Eye (tissue), 1 donor: ENCODE results near the gene PSME2.
"Not testable (repeated sequence)": the region's sequence is repeated elsewhere in the genome, so short reads cannot be mapped to it uniquely, and the experiment has no call there.

Experiments
- DNase-seq: peaks from one replicate; pipeline ENCODE4 v3.0.0-alpha.2; 2015

The PSME2 gene

DNA sequence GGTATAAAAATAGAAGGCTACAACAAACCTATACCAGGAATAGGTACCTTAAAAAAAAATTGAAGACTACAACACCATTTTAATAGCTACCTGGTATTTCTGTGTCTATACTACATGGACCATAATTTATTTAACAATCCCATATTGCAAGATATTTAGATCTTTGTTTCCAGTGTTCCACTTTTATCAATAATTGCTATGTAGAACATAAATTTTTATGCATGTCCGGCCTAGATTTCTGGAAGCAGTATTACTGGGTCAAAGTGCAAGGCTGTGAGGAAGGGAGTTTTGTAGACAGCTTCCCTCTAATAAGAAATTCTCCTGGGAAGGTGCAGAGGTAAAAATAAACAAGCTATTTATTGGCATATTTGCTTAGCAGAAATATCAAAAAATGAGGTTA, 35.9 kb downstream of the PSME2 start:
- DNase-seq: no peak

DNA sequence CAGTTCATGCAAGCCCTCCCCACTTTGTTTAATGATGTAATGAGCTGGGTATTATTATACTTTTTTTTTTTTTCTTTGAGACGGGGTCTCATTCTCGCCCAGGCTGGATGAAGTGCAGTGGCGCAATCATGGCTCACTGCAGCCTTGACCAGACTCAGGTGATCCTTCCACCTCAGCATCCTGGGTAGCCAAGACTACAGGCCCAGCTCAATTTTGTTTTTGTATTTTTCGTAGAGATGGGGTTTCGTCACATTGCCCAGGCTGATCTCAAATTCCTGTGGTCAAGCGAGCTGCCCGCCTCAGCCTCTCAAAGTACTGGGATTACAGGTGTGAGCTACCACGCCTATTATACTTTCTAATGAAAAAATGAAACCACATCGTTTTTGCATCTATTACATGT, 36.4 kb downstream of the PSME2 start:
- DNase-seq: no peak

DNA sequence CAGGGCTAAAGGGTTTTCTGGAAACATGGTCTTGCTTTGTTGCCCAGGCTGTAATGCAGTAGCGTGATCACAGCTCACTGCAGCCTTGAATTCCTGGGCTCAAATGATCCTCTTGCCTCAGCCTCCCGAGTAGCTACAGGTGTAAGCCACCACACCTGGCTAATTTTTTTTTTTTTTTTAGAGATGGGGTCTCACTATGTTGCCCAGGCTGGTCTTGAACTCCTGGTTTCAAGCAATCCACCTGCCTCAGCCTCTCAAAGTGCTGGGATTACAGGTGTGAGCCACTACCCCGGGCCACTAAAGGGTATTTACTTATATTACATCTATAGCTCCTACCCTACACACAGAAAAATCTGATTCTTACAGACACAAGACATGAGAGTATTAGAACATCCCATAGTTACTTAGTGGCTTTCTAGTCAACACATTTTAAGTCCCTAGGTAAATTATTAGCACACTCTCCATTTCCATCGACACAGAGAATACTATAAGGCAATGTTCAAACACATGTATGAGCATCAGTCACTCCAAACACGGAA, 38.0 kb downstream of the PSME2 start:
- DNase-seq: no peak

DNA sequence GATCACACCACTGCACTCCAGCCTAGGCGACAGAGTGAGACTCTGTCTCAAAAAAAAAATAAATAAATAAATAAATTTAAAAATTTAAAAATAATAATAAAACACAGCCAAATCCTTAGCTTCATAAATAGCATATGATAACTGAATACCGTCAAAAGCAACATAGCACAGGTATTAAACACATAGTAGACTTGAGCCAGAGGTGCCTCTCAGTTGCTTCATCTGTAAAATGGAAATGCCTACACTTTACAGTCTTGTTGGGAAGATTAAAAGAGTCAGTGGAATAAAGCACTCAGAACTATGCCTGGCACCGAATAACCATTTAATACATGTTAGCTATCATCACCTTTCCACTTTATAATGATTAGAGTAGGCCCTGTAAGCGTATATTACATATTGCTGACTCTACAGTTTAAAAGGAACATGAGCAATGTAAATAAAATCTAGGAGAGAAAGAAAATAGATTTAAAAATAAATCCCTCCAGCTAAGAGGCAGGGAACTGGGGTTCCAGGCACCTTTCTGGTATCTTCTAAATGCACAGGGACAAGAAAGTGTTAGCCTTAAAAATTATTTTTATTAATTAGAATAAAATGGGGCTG, 39.6 kb downstream of the PSME2 start:
- DNase-seq: no peak

DNA sequence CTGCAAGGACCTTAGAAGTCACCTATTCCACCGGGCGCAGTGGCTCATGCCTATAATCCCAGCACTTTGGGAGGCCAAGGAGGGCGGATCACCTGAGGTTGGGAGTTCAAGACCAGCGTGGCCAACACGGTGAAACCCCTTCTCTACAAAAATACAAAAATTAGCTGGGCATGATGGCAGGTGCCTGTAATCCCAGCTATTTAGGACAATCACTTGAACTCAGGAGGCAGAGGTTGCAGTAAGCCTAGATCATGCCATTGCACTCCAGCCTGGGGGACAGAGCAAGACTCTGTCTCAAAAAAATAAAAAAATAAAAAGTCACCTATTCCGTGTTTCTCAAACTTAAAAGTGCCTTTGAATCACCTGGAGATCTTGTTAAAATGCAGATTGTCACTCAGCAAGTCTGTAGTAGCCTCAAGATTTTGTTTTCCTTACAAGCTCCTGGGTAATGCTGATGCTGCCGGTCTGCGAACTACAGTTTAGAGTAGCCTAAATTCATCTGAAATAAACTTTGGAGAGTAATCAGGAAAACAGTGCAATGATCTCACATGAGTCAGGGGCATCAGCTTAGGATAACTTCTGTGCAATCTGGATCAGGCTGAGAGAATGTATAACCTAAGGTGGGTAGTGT, 40.7 kb downstream of the PSME2 start:
- DNase-seq: not testable (repeated sequence)

DNA sequence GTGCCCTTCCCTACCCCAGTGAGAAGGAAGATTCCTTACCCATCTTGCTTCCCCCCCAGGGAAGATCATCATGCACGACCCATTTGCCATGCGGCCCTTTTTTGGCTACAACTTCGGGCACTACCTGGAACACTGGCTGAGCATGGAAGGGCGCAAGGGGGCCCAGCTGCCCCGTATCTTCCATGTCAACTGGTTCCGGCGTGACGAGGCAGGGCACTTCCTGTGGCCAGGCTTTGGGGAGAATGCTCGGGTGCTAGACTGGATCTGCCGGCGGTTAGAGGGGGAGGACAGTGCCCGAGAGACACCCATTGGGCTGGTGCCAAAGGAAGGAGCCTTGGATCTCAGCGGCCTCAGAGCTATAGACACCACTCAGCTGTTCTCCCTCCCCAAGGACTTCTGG, 43.0 kb downstream of the PSME2 start:
- DNase-seq: no peak

DNA sequence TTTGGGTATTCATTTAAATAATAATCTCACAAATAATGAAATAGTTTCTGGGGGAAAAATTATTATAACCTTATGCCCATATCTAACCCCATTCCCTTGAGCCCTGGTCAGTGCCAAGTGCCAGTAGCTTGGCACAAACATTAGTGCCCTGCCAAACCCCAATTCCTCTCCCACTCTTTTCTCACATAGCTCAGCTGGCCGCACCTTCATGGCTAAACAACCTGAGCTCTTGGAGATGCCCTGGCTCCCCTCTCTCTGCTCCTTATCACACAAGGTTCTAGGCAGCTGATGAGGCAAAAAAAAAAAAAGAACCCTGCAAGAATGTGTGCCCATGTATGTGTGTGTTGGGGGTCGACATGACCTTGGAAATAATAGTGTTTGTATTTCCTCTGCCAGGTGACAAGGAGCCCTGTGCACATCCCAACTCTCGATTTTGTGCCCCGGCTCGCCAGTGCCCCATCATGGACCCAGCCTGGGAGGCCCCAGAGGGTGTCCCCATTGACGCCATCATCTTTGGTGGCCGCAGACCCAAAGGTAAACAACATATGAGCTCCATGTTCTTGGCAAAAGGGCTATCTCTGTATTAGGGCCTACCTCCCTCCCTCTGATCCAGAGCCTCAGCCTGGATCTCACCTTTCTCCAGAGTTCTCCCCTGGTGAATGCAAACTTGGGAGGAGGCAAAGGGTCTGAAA, 43.9 kb downstream of the PSME2 start:
- no peak for DNase-seq

DNA sequence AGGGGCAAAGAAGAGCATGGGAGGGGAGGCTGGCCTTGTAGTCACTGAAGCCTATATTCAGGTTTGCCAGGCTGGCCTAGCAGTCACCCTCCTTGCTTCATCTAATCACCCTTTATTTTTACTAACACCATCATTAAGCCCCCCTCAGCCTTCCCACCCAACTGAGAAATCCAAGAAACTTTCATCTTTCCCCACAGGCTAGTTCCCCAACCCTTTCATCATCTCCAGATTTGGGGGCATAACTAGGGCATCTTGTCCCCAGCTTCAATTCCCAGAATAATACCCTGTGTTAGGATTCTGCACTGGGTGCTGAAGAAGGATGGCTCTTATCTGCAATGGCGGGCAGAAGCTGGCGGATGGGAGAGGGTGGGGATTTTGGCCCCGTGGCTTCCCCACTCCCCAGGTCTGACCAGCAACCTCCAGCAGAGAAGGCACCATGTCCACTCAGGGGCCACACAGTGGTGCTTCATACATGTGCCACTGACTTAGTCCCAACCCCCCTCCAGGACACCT, 45.4 kb downstream of the PSME2 start:
- no peak for DNase-seq

DNA sequence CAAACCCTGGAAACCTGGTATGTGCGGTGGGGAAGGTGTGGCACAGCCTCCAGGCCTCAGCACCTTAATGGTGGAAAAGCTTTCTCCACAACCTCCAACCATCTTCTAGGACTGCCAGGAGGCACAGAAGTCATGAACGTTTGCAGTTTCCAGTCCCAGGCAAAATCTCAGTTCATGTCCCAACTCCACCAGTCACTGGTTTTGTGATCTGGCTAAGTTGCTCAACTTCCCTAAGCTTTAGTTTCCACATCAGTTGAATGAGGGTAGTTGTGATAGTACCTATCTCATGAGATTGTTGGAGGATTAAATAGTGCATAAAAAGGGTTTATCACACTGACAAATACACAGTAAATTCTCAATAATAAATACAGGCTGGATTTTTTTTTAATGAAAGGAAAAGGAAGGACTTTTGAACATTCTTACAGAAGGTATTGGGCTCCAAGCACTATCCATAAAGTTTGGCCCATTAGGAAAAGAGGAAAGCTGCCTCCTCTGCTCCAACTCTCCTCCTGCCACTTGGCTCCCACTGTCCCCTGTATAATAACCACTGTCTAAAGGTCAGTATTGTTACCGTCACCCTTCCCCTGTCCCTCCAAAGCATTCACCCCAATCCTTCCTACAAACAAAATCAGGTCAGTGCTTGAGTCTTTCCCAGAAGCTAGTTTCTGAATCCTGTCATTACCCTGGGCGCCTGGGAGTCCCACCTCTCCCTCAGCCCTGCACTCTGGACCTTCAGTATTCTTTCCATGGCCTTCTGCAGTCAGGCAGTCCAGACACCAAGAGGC, 46.0 kb downstream of the PSME2 start:
- DNase-seq: no peak

DNA sequence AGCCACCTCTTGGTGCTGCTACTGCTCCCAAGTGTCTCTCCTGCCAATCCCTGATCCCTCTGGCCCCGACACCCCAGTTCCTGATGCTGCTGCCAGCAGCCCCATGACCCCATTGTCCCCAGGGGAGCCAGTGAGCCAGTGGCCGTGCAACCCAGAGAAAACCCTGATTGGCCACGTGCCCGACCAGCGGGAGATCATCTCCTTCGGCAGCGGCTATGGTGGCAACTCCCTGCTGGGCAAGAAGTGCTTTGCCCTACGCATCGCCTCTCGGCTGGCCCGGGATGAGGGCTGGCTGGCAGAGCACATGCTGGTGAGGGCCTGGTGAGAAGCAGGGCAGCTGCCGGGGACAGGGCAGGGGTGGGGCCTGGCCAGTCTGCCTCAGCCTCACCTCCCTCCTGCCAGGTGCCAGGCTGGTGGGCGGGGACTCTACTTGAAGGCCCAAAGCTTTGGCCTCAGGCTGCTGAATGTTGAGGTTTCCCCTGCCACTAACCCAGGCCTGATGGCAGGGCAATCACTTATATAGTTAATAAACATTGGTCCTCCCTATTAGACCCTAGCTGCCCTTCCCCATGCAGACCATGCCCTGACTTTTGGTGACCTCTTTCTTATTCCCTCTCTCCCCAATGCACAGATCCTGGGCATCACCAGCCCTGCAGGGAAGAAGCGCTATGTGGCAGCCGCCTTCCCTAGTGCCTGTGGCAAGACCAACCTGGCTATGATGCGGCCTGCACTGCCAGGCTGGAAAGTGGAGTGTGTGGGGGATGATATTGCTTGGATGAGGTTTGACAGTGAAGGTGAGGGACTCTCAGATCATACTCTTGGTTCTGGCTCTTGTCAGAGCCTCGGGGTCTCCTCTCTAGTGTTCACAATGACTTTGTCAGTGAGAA, 47.2 kb downstream of the PSME2 start:
- no peak for DNase-seq

DNA sequence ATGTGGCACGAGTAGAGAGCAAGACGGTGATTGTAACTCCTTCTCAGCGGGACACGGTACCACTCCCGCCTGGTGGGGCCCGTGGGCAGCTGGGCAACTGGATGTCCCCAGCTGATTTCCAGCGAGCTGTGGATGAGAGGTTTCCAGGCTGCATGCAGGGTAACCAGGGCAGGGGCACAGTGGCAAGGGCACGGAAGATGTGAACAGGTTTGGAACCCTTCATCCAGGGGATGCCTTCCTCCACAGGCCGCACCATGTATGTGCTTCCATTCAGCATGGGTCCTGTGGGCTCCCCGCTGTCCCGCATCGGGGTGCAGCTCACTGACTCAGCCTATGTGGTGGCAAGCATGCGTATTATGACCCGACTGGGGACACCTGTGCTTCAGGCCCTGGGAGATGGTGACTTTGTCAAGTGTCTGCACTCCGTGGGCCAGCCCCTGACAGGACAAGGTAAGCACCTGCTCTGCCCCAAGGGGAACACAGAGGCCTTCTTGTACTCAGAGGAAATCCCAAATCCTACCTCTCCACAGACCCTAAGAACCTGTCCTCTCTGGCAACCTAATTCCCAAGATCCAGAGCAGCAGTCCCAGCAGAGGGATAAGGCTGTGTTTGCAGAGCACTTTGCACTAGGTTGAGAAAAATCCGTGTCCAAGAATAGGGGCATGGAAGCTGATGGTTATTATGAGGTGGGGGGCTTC, 48.0 kb downstream of the PSME2 start:
- DNase-seq: no peak

DNA sequence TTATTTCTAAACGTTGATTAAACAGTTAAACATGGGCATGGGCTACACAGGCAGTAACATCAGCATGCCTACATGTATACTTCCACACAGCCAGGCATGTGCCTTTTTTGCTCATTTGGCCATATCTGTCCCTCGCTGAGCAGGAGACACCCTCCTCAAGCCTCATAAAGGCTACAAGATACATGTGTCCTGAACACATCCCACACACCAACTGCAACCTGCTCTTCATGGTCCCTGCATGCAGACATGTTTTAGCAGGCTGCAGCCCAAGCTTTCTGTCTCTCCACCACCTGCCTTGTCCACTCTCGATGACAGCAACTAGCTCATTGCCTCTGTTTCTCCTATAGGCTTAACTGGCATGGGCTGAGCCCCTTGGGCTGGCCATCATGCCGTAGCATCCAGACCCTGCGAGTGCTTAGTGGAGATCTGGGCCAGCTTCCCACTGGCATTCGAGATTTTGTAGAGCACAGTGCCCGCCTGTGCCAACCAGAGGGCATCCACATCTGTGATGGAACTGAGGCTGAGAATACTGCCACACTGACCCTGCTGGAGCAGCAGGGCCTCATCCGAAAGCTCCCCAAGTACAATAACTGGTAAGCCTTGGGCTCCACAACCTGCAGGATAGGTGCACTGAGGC, 49.7 kb downstream of the PSME2 start:
- DNase-seq: no peak

DNA sequence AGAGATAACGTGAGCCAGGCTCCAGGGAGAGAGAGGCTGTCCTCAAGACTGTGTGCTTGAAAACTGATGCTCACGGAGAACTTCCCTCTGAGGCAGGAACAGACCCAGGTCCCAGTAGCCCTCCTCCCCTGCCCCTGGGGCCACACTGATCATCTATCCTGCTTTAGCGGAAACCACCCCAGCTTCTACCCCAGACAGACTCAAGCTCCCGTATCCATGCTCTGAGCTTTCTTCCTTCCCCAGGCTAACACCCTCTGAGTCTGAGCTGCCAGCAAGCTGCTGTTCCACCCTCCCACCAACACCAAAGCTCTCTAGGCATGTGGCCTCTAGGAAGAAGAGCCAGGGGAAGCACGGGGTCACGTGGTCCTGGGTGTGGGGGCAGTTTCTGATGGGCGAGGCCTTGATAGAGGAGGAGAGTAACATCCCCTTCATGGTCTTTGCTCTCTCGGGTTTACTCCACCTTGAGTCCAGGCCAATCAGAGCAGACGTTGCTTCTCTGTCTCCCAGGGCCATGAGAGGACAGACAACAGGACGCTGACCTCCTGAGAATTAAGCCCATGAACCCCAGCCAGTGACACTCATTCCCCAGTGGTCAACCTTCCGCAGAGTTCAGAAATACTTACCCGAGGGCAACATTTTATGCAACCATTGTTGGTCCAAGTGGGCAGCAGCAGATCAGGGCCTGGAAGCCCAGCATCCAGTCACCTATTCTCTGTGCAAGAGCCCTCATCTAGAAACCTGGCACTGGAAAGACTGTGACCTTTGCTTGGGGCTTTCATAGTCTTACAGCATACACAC, 50.9 kb downstream of the PSME2 start:
- DNase-seq: peak; percentile 79

DNA sequence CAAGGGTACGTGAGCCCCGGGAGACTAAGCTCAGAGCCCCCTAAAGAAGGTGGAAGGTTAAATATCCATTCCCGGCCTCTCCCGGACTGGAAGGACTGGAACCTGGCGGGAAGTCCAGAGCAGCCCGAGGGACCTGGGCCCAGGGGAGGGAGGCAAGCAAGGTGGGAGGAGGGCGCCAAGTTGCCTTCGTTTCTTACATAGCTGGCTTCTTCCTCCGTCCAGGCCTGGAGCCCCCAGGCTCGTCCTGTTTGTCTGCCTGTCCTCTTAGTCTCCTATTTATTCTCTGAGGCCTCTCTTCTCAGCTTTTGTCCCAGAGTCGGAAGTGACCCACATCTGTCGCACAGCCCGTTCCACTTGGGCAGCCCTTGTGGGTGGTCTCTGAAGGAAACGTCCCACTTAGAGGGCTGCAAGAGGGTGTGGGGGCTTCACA, 51.6 kb downstream of the PSME2 start:
- peak; percentile 84 for DNase-seq

DNA sequence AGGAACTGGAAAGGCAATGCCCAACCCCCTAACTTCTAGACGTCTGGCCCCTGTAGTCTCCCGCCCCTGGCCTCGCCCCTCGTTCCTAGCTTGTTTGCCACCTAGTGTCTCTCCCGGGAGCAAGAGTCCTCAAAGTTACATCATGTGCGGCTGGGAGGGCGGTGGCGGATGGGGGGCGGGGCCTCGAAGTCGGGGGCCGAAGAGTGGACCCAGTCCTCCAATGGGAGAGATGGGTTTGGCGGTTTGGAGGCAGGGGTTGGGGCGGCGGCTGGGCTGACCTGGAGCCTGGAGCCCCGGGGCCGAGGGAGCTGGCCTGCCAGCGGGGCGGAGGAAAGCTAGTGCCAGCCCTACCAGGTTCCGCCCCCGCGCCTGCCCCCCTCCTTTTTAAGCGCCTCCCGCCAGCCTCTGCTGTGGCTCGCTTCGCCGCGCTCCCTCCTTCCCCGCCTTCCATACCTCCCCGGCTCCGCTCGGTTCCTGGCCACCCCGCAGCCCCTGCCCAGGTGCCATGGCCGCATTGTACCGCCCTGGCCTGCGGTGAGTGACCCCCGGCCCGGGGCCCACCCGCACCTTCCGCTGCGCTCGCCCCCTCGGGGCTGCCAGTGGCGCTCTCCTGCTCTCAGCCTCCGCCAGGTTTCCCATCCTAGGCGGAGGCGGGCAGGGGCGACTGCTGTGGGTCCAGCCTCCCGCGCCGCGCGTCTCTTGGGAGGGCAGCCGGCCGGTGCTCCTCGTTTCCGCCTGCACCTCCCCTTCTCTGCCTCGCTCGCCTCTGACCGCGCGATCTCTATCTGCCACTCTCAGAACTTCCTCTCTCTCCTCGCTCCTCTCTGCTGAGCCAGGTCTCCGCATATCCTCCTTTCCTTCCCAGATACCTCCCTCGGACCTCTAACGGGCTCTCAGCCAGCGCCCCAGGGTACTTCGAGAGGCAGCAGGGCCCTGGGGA, 52.2 kb downstream of the PSME2 start, which contains the start of gene PCK2:
TSS of gene PCK2 (plus strand) at position 411 of the 940 bp plus-strand sequence. CDS start at position 506, 95 bp downstream.
- peak; percentile 92 for DNase-seq
